Measurements from ENCODE around the gene TREML2.

- TF ChIP-seq EZH2 (IDR thresholded peaks at IDR 0.05; ENCODE audit: insufficient read depth, poor library complexity, severe bottlenecking), result no peak
- no peak for TF ChIP-seq EZH2phosphoT487 (IDR thresholded peaks at IDR 0.05; ENCODE audit: insufficient read depth, low read depth)
Observed at GRCh38 chr6:41200901-41201763, at the start of gene TREML2.

Measured in GM23248 (cell line).